ENCODE data around the gene SORCS2.

GRCh38 chr4:7381221-7381889 is 189.0 kb downstream of the SORCS2 start:
- TF ChIP-seq CTCF (conservative IDR thresholded peaks at IDR 0.05; ENCODE audit: low read depth, low read length): no peak
- no peak for TF ChIP-seq EZH2 (IDR thresholded peaks at IDR 0.05; ENCODE audit: borderline replicate concordance, low read depth, low read length, poor library complexity, severe bottlenecking)

All from A673 (cell line).